A673 (cell line): Measurements from ENCODE around the gene ABCB8.

Experiments
- CTCF ChIP-seq: fragments of 300-800, 200-600 bp; sonication (generic); conservative IDR thresholded peaks from 2 replicates; pipeline ENCODE4 v1.5.1; 2017; ENCODE audit warnings: low read depth, mild to moderate bottlenecking, antibody characterized with exemption, low read length, moderate library complexity, mixed read lengths
- EZH2 ChIP-seq: fragments of 200-600 bp; sonication (generic); IDR thresholded peaks from 2 replicates; pipeline ENCODE4 v1.6.1; 2017; ENCODE audit warnings: borderline replicate concordance, low read depth, mild to moderate bottlenecking, mixed read lengths, antibody characterized with exemption, low read length; ENCODE audit not compliant: poor library complexity, severe bottlenecking

GRCh38 chr7:151074817-151075661 lies 46.8 kb downstream of the ABCB8 start:
- TF ChIP-seq EZH2, result no peak
- TF ChIP-seq CTCF, result no peak
